ENCODE data around the gene CD151.

Gene CD151

DNA sequence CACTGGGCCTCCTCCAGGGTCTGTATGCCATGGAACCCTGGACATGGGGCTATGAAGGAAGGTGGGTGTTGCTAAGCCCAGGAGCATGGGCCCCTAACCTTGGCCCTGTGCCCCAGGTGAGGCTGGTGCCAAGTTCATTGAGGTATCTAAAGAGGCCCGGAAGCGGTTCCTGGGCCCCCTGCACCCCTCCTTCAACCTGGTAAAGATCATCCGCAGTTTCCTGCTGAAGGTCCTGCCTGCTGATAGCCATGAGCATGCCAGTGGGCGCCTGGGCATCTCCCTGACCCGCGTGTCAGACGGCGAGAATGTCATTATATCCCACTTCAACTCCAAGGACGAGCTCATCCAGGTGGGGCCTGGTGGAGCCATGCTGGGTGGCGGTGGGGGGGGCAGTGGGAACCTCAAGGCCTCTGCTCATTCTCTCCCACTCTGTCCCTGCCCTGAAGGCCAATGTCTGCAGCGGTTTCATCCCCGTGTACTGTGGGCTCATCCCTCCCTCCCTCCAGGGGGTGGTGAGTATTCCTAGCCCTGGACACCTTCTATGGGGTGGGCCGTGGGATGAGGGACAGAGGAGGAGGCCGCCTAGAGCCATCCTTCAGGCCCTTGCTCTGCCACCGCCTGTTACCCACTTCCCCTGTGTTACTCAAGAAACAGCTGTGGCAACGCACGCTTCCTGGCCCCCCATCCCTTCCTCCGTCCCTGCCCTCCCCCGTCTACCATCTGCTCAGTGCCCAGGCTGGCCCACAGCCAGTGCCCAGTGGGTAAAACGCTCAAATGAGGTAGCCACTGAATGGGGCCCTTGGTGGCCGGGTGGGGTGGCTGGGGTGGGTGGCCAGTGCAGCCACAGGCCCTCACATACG lies 11.0 kb upstream of the CD151 start:
- Histone ChIP-seq H3K36me3 (ENCODE audit: control insufficient read depth in 4 of 4, insufficient read depth in 4 of 4, low read length in 3 of 4) (peaks cover 0 to 32% (median 16%) of the 10 kb centered on the region in 4 experiments), H3K27me3 (replicated peaks in 2 of 5; ENCODE audit: control insufficient read depth in 4 of 5, insufficient read depth in 5 of 5, low read length in 4 of 5) (peaks cover 0 to 4% (median 2%) of the 10 kb centered on the region in 5 experiments), H3K4me1 (ENCODE audit: control extremely low read depth in 1 of 4, control insufficient read depth in 4 of 4, insufficient read depth in 4 of 4, low read length in 3 of 4) (peaks cover 0 to 48% (median 43%) of the 10 kb centered on the region in 4 experiments), H3K27ac (ENCODE audit: insufficient read depth in 1 of 2, low read depth in 1 of 2, low read length in 2 of 2, poor library complexity in 1 of 2, severe bottlenecking in 2 of 2) (peak overlapping the region in 1 of 2 experiments; percentile 55), H3K4me3 (ENCODE audit: control insufficient read depth in 1 of 7, extremely low read depth in 1 of 7, insufficient read depth in 4 of 7, low read depth in 2 of 7, low read length in 6 of 7) (peak overlapping the region in 3 of 7 experiments; percentile 79 to 86 (median 82)), H3K9me3 (ENCODE audit: control extremely low read depth in 1 of 5, control insufficient read depth in 4 of 5, insufficient read depth in 2 of 5, low read depth in 1 of 5, low read length in 4 of 5) (no peaks in the 10 kb centered on the region)
- DNase-seq = peak in 2 of 3 donors; percentile 64 to 71
- POLR2A ChIA-PET = interaction anchor here (0.6 to 1.7 kb wide), 3 partner anchors 9 to 21 kb away, joined by 3 to 4 read pairs (median 3); partner anchors contain the start of gene TSPAN4
- CTCF ChIA-PET = interaction anchor here (0.6 to 3.4 kb wide), 5 partner anchors 9 to 25 kb away, joined by 3 to 14 read pairs (median 3); partner anchors contain the start of gene RPLP2
- 55% methylated on average over 17 of the region's 22 CpGs for WGBS (ENCODE audit: insufficient coverage)

- Histone ChIP-seq H3K9me3 (ENCODE audit: control extremely low read depth in 1 of 5, control insufficient read depth in 4 of 5, insufficient read depth in 2 of 5, low read depth in 1 of 5, low read length in 4 of 5) (no peaks in the 10 kb centered on the region), H3K36me3 (ENCODE audit: control insufficient read depth in 4 of 4, insufficient read depth in 4 of 4, low read length in 3 of 4) (peaks cover 0 to 32% (median 16%) of the 10 kb centered on the region in 4 experiments), H3K4me3 (ENCODE audit: control insufficient read depth in 1 of 7, extremely low read depth in 1 of 7, insufficient read depth in 4 of 7, low read depth in 2 of 7, low read length in 6 of 7) (no peak overlapping the region), H3K27me3 (replicated peaks in 2 of 5; ENCODE audit: control insufficient read depth in 4 of 5, insufficient read depth in 5 of 5, low read length in 4 of 5) (peaks cover 0 to 17% (median 10%) of the 10 kb centered on the region in 5 experiments), H3K27ac (ENCODE audit: insufficient read depth in 1 of 2, low read depth in 1 of 2, low read length in 2 of 2, poor library complexity in 1 of 2, severe bottlenecking in 2 of 2) (no peak overlapping the region), H3K4me1 (ENCODE audit: control extremely low read depth in 1 of 4, control insufficient read depth in 4 of 4, insufficient read depth in 4 of 4, low read length in 3 of 4) (peaks cover 0 to 64% (median 59%) of the 10 kb centered on the region in 4 experiments)
- DNase-seq = no peak
- ChIA-PET POLR2A (no interaction called here), CTCF (interaction anchor here (1.0 to 3.4 kb wide), 5 partner anchors 7 to 20 kb away, joined by 3 to 14 read pairs (median 4); partner anchors contain the start of gene CD151)
- WGBS (ENCODE audit: insufficient coverage) = 96% methylated on average over 32 of the region's 53 CpGs
Observed at GRCh38 chr11:823441-824291, 9.1 kb upstream of the CD151 start.

GRCh38 chr11:824292-824880 lies 8.4 kb upstream of the CD151 start:
- Histone ChIP-seq H3K27ac (ENCODE audit: insufficient read depth in 1 of 2, low read depth in 1 of 2, low read length in 2 of 2, poor library complexity in 1 of 2, severe bottlenecking in 2 of 2) (no peak overlapping the region), H3K27me3 (replicated peaks in 2 of 5; ENCODE audit: control insufficient read depth in 4 of 5, insufficient read depth in 5 of 5, low read length in 4 of 5) (peaks cover 0 to 25% (median 12%) of the 10 kb centered on the region in 5 experiments), H3K4me3 (ENCODE audit: control insufficient read depth in 1 of 7, extremely low read depth in 1 of 7, insufficient read depth in 4 of 7, low read depth in 2 of 7, low read length in 6 of 7) (no peak overlapping the region), H3K4me1 (ENCODE audit: control extremely low read depth in 1 of 4, control insufficient read depth in 4 of 4, insufficient read depth in 4 of 4, low read length in 3 of 4) (peaks cover 0 to 67% (median 61%) of the 10 kb centered on the region in 4 experiments), H3K9me3 (ENCODE audit: control extremely low read depth in 1 of 5, control insufficient read depth in 4 of 5, insufficient read depth in 2 of 5, low read depth in 1 of 5, low read length in 4 of 5) (no peaks in the 10 kb centered on the region), H3K36me3 (ENCODE audit: control insufficient read depth in 4 of 4, insufficient read depth in 4 of 4, low read length in 3 of 4) (peaks cover 0 to 32% (median 16%) of the 10 kb centered on the region in 4 experiments)
- 97% methylated on average over 54 of the region's 59 CpGs for WGBS (ENCODE audit: insufficient coverage)
- POLR2A ChIA-PET = no interaction called here
- DNase-seq = no peak
- CTCF ChIA-PET = no interaction called here

DNA sequence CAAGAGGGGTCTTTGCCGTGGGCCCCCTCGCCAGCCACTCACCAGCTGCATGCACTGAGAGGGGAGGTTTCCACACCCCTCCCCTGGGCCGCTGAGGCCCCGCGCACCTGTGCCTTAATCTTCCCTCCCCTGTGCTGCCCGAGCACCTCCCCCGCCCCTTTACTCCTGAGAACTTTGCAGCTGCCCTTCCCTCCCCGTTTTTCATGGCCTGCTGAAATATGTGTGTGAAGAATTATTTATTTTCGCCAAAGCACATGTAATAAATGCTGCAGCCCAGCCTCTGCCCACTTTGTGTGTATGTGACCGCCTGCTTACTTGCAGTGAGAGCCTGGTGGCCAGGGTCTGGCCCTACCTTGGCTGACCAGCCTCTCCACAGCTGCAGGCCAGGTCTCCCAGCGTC lies 7.8 kb upstream of the CD151 start:
- CTCF ChIA-PET = interaction anchor here (1.8 kb wide), 1 partner anchor 10 kb away, joined by 4 read pairs; no protein-coding TSS in a partner anchor
- DNase-seq = no peak
- no peak overlapping the region for H3K4me3 ChIP-seq (ENCODE audit: control insufficient read depth in 1 of 7, extremely low read depth in 1 of 7, insufficient read depth in 4 of 7, low read depth in 2 of 7, low read length in 6 of 7)
- POLR2A ChIA-PET = no interaction called here
- no peaks in the 10 kb centered on the region for H3K9me3 ChIP-seq (ENCODE audit: control extremely low read depth in 1 of 5, control insufficient read depth in 4 of 5, insufficient read depth in 2 of 5, low read depth in 1 of 5, low read length in 4 of 5)
- H3K4me1 ChIP-seq (ENCODE audit: control extremely low read depth in 1 of 4, control insufficient read depth in 4 of 4, insufficient read depth in 4 of 4, low read length in 3 of 4) = peaks cover 0 to 72% (median 67%) of the 10 kb centered on the region in 4 experiments
- H3K27ac ChIP-seq (ENCODE audit: insufficient read depth in 1 of 2, low read depth in 1 of 2, low read length in 2 of 2, poor library complexity in 1 of 2, severe bottlenecking in 2 of 2) = no peak overlapping the region
- H3K36me3 ChIP-seq (ENCODE audit: control insufficient read depth in 4 of 4, insufficient read depth in 4 of 4, low read length in 3 of 4) = peaks cover 0 to 32% (median 16%) of the 10 kb centered on the region in 4 experiments
- 100% methylated on average over 4 of the region's 11 CpGs for WGBS (ENCODE audit: insufficient coverage)
- H3K27me3 ChIP-seq (replicated peaks in 2 of 5; ENCODE audit: control insufficient read depth in 4 of 5, insufficient read depth in 5 of 5, low read length in 4 of 5) = peaks cover 0 to 30% (median 12%) of the 10 kb centered on the region in 5 experiments

- DNase-seq = no peak
- Histone ChIP-seq H3K9me3 (ENCODE audit: control extremely low read depth in 1 of 5, control insufficient read depth in 4 of 5, insufficient read depth in 2 of 5, low read depth in 1 of 5, low read length in 4 of 5) (no peaks in the 10 kb centered on the region), H3K4me1 (ENCODE audit: control extremely low read depth in 1 of 4, control insufficient read depth in 4 of 4, insufficient read depth in 4 of 4, low read length in 3 of 4) (peaks cover 0 to 74% (median 68%) of the 10 kb centered on the region in 4 experiments), H3K4me3 (ENCODE audit: control insufficient read depth in 1 of 7, extremely low read depth in 1 of 7, insufficient read depth in 4 of 7, low read depth in 2 of 7, low read length in 6 of 7) (no peak overlapping the region), H3K36me3 (ENCODE audit: control insufficient read depth in 4 of 4, insufficient read depth in 4 of 4, low read length in 3 of 4) (peaks cover 0 to 32% (median 16%) of the 10 kb centered on the region in 4 experiments), H3K27ac (ENCODE audit: insufficient read depth in 1 of 2, low read depth in 1 of 2, low read length in 2 of 2, poor library complexity in 1 of 2, severe bottlenecking in 2 of 2) (no peak overlapping the region), H3K27me3 (replicated peaks in 2 of 5; ENCODE audit: control insufficient read depth in 4 of 5, insufficient read depth in 5 of 5, low read length in 4 of 5) (peaks cover 0 to 37% (median 15%) of the 10 kb centered on the region in 5 experiments)
- ChIA-PET CTCF (interaction anchor here (1.8 kb wide), 1 partner anchor 9 kb away, joined by 4 read pairs; no protein-coding TSS in a partner anchor), POLR2A (interaction anchor here (0.9 kb wide), 1 partner anchor 17 kb away, joined by 3 read pairs; the partner anchor contains the start of gene TSPAN4)
- 90% methylated on average over 7 of the region's 12 CpGs for WGBS (ENCODE audit: insufficient coverage)
Observed at GRCh38 chr11:825366-826226, 7.2 kb upstream of the CD151 start.

- Histone ChIP-seq H3K4me3 (ENCODE audit: control insufficient read depth in 1 of 7, extremely low read depth in 1 of 7, insufficient read depth in 4 of 7, low read depth in 2 of 7, low read length in 6 of 7) (no peak overlapping the region), H3K4me1 (ENCODE audit: control extremely low read depth in 1 of 4, control insufficient read depth in 4 of 4, insufficient read depth in 4 of 4, low read length in 3 of 4) (peaks cover 0 to 74% (median 66%) of the 10 kb centered on the region in 4 experiments), H3K36me3 (ENCODE audit: control insufficient read depth in 4 of 4, insufficient read depth in 4 of 4, low read length in 3 of 4) (peaks cover 0 to 32% (median 16%) of the 10 kb centered on the region in 4 experiments), H3K9me3 (ENCODE audit: control extremely low read depth in 1 of 5, control insufficient read depth in 4 of 5, insufficient read depth in 2 of 5, low read depth in 1 of 5, low read length in 4 of 5) (no peaks in the 10 kb centered on the region), H3K27me3 (replicated peaks in 2 of 5; ENCODE audit: control insufficient read depth in 4 of 5, insufficient read depth in 5 of 5, low read length in 4 of 5) (peaks cover 0 to 43% (median 20%) of the 10 kb centered on the region in 5 experiments), H3K27ac (ENCODE audit: insufficient read depth in 1 of 2, low read depth in 1 of 2, low read length in 2 of 2, poor library complexity in 1 of 2, severe bottlenecking in 2 of 2) (no peak overlapping the region)
- ChIA-PET CTCF (interaction anchor here (1.8 kb wide), 1 partner anchor 9 kb away, joined by 4 read pairs; no protein-coding TSS in a partner anchor), POLR2A (interaction anchor here (0.9 kb wide), 1 partner anchor 17 kb away, joined by 3 read pairs; the partner anchor contains the start of gene TSPAN4)
- WGBS (ENCODE audit: insufficient coverage) = 87% methylated on average over 5 of the region's 9 CpGs
- DNase-seq = no peak
Observed at GRCh38 chr11:826227-826621, 6.5 kb upstream of the CD151 start.
